Natural killer cell (primary cell): Measurements from ENCODE around the gene MFSD12. TPM values are rescaled to one million over a fixed set of nuclear protein-coding genes. Genes with fewer than 3 reads are reported as not detected.

Source experiments
- ATAC-seq, 3 donors: fragments of 150-1000 bp in 2 of 3; fragments of 200-7000 bp in 1 of 3; cut with Tn5 transposase; 1 replicate in 1 of 3; 2 replicates in 2 of 3; pipeline ENCODE4 v1.10.0; 2021; ENCODE audit warnings: mild to moderate bottlenecking in 2 of 3, moderate library complexity in 2 of 3
- DNase-seq, 2 donors: peaks; one replicate each; pipeline versions ENCODE4 v3.0.0 to v3.0.0-alpha.2; 2013 to 2021; ENCODE audit warnings: mixed read lengths in 1 of 2
- H3K27ac ChIP-seq: one replicate; pipeline ENCODE4 v1.5.1; 2013; ENCODE audit warnings: mild to moderate bottlenecking, low read length
- H3K27me3 ChIP-seq: one replicate; pipeline ENCODE4 v1.6.1; 2013; ENCODE audit warnings: low read length; ENCODE audit not compliant: control insufficient read depth, insufficient read depth
- H3K36me3 ChIP-seq: one replicate; pipeline ENCODE4 v1.6.1; 2013; ENCODE audit warnings: low read length; ENCODE audit not compliant: control insufficient read depth, insufficient read depth
- H3K4me1 ChIP-seq: one replicate; pipeline ENCODE4 v1.6.1; 2013; ENCODE audit warnings: low read length; ENCODE audit not compliant: control insufficient read depth, insufficient read depth
- H3K4me3 ChIP-seq: one replicate; pipeline ENCODE4 v1.5.1; 2013; ENCODE audit warnings: low read length
- H3K9me3 ChIP-seq: one replicate; pipeline ENCODE4 v1.6.1; 2013; ENCODE audit warnings: low read length; ENCODE audit not compliant: control insufficient read depth, insufficient read depth
- H3K27ac Mint-ChIP-seq, 2 donors: one replicate each; pipeline ENCODE4 v1.8.0; 2022; ENCODE audit warnings: mild to moderate bottlenecking in 2 of 2, mixed read lengths in 2 of 2, moderate library complexity in 1 of 2
- H3K27me3 Mint-ChIP-seq, 2 donors: one replicate each; pipeline ENCODE4 v1.8.0; 2022; ENCODE audit warnings: low read depth in 2 of 2, mixed read lengths in 2 of 2
- H3K36me3 Mint-ChIP-seq: one replicate; pipeline ENCODE4 v1.8.0; 2022; ENCODE audit warnings: mixed read lengths
- H3K4me1 Mint-ChIP-seq, 2 donors: one replicate each; pipeline ENCODE4 v1.8.0; 2022; ENCODE audit warnings: mixed read lengths in 2 of 2
- H3K4me3 Mint-ChIP-seq: one replicate; pipeline ENCODE4 v1.8.0; 2022; ENCODE audit warnings: mild to moderate bottlenecking, moderate library complexity, mixed read lengths
- H3K9me3 Mint-ChIP-seq, 2 donors: one replicate each; pipeline ENCODE4 v1.8.0; 2022; ENCODE audit warnings: mixed read lengths in 2 of 2
- CTCF ChIP-seq: fragments of 200-600 bp; IDR thresholded peaks from one replicate; pipeline ENCODE4 v1.8.0; 2022; ENCODE audit warnings: antibody characterized with exemption
- WGBS: methylation state at CpG from one replicate; pipeline ENCODE4 v1.1.7; 2013; ENCODE audit warnings: missing lambda C conversion rate; ENCODE audit not compliant: insufficient coverage; 5-methylcytosine and 5-hydroxymethylcytosine counted together
- intact Hi-C: fragments of 100-400 bp; cut with micrococcal nuclease; formaldehyde crosslinking; loops from one replicate; pipeline ENCODE4 v1.14.2; 2022
- total RNA-seq, 4 donors: library from RNA; stranded (reverse); fragments of 120-200 nt in 1 of 4; gene quantifications; one replicate each; pipeline versions ENCODE4 v1.2.3 to v1.2.4, GENCODE V29; 2013 to 2022

MFSD12 gene
- total RNA-seq, 3 donors from 2014 or later (not counting 1 experiment from before 2014, with no cell fraction given) = 29.8 to 34.5 (median 33.6) TPM

- H3K4me3 Mint-ChIP-seq = no peak overlapping the region
- WGBS = 92% methylated on average over 29 of the region's 29 CpGs
Observed at GRCh38 chr19:3575949-3576673, 18.7 kb upstream of the MFSD12 start.

GRCh38 chr19:3575260-3575741 lies 17.9 kb upstream of the MFSD12 start:
- intact Hi-C loops = no loop called here
- WGBS = 97% methylated on average over 17 of the region's 19 CpGs
- H3K27ac Mint-ChIP-seq = no peak overlapping the region

More at GRCh38 chr19:3575949-3576673, 18.7 kb upstream of the MFSD12 start:
- H3K4me3 ChIP-seq = no peak overlapping the region
- H3K9me3 Mint-ChIP-seq = no peaks in the 10 kb centered on the region
- ATAC-seq = no peak
- H3K36me3 ChIP-seq = no peaks in the 10 kb centered on the region
- no peak for TF ChIP-seq CTCF
- intact Hi-C loops = no loop called here
- H3K36me3 Mint-ChIP-seq = no peaks in the 10 kb centered on the region
- peaks cover 7 to 25% of the 10 kb centered on the region in 2 donors for H3K4me1 Mint-ChIP-seq
- H3K27ac ChIP-seq = no peak overlapping the region
- no peaks in the 10 kb centered on the region for H3K27me3 Mint-ChIP-seq
- DNase-seq = no peak
- H3K4me1 ChIP-seq = peaks cover 26% of the 10 kb centered on the region
- H3K9me3 ChIP-seq = no peaks in the 10 kb centered on the region
- no peak overlapping the region for H3K27ac Mint-ChIP-seq
- H3K27me3 ChIP-seq = no peaks in the 10 kb centered on the region

GRCh38 chr19:3573858-3574637 lies 16.7 kb upstream of the MFSD12 start:
- Mint-ChIP-seq H3K4me3 (peak overlapping the region; percentile 87), H3K9me3 (no peaks in the 10 kb centered on the region), H3K27ac (peak overlapping the region in 1 of 2 donors; percentile 85), H3K27me3 (no peaks in the 10 kb centered on the region), H3K36me3 (no peaks in the 10 kb centered on the region), H3K4me1 (peaks cover 7 to 25% of the 10 kb centered on the region in 2 donors)
- Histone ChIP-seq H3K4me1 (peaks cover 26% of the 10 kb centered on the region), H3K36me3 (no peaks in the 10 kb centered on the region), H3K9me3 (no peaks in the 10 kb centered on the region), H3K27me3 (no peaks in the 10 kb centered on the region), H3K4me3 (peak overlapping the region; percentile 84), H3K27ac (no peak overlapping the region)
- intact Hi-C loops = loop anchor here (2.0 kb wide), 2 partner anchors 53 to 67 kb away; partner anchors contain the start of genes CACTIN and FZR1
- 69% methylated on average over 55 of the region's 55 CpGs for WGBS
- TF ChIP-seq CTCF = no peak
- ATAC-seq (peak; percentile 24 to 43 (median 30)), DNase-seq (peak; percentile 70 to 88)

More at GRCh38 chr19:3575260-3575741, 17.9 kb upstream of the MFSD12 start:
- no peak for ATAC-seq
- peaks cover 26% of the 10 kb centered on the region for H3K4me1 ChIP-seq
- no peaks in the 10 kb centered on the region for H3K36me3 Mint-ChIP-seq
- peak in 1 of 2 donors; percentile 46 for DNase-seq
- no peaks in the 10 kb centered on the region for H3K9me3 ChIP-seq
- no peaks in the 10 kb centered on the region for H3K27me3 ChIP-seq
- TF ChIP-seq CTCF = no peak
- H3K27ac ChIP-seq = no peak overlapping the region
- peak overlapping the region; percentile 40 for H3K4me3 Mint-ChIP-seq
- no peak overlapping the region for H3K4me3 ChIP-seq
- peaks cover 7 to 25% of the 10 kb centered on the region in 2 donors for H3K4me1 Mint-ChIP-seq
- H3K9me3 Mint-ChIP-seq = no peaks in the 10 kb centered on the region
- H3K36me3 ChIP-seq = no peaks in the 10 kb centered on the region
- H3K27me3 Mint-ChIP-seq = no peaks in the 10 kb centered on the region
